Prostate gland (tissue), 2 donors: ENCODE data around the gene BAZ1B.

Experiments used
- POLR2AphosphoS5 ChIP-seq: sonication (generic); formaldehyde crosslinking; IDR thresholded peaks from one replicate; pipeline ENCODE4 v1.6.1; 2017; ENCODE audit warnings: antibody characterized with exemption
- TF ChIP-seq, protein P1 (sequence below), 4 experiments: fragments of 200-600 bp in 2 of 4; fragments of 450-650 bp in 2 of 4; sonication (generic) in 2 of 4; IDR thresholded peaks; 1 replicate in 3 of 4; 2 replicates in 1 of 4; pipeline ENCODE4 v1.5.1; 2016 to 2019; ENCODE audit warnings: antibody characterized with exemption in 4 of 4, mild to moderate bottlenecking in 2 of 4, moderate library complexity in 2 of 4

DNA sequence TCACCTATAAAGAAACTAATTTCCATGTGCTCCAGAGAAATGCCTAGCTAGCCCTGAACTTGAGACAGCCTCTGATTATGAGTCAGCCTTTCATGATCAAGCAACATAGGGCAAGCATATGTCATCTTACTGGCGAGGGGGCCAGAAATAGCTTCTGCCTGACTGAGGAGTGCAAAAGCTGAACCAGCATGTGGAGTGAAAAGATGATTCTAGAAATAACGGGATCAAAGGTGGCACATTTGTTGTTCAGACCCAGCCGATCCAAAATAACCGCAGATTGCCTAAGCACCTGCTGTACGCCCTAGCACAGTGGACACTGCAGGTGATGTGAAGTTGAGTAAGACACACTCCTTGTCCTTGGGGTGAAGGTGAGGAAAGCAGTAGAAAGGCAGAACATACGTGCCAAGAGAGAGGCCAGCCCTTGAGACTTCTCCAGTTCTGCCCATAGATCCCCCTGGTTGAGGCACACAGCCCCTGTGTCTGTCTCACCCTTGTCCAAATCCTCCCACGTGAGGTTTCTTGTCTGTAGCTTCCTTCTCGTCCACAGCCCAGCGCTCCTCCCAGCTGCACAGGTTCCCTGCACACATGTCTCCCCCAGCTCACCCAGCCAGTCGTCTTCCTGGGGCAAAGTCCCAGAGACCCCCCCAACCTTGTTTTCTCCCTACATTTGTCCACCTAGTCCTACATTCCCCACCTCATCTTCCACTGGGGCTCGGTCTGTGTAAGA is 38.2 kb upstream of the BAZ1B start:
- TF ChIP-seq, protein P1, sequence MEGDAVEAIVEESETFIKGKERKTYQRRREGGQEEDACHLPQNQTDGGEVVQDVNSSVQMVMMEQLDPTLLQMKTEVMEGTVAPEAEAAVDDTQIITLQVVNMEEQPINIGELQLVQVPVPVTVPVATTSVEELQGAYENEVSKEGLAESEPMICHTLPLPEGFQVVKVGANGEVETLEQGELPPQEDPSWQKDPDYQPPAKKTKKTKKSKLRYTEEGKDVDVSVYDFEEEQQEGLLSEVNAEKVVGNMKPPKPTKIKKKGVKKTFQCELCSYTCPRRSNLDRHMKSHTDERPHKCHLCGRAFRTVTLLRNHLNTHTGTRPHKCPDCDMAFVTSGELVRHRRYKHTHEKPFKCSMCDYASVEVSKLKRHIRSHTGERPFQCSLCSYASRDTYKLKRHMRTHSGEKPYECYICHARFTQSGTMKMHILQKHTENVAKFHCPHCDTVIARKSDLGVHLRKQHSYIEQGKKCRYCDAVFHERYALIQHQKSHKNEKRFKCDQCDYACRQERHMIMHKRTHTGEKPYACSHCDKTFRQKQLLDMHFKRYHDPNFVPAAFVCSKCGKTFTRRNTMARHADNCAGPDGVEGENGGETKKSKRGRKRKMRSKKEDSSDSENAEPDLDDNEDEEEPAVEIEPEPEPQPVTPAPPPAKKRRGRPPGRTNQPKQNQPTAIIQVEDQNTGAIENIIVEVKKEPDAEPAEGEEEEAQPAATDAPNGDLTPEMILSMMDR (IDR thresholded peaks at IDR 0.05), result no peak
- no peak for TF ChIP-seq POLR2AphosphoS5
